GM12874 (cell line): ENCODE measurements around the gene CAV2.

Experiments
- TF ChIP-seq, protein P1 (sequence below): IDR thresholded peaks from 2 replicates; pipeline ENCODE4 v1.5.1; 2011; ENCODE audit warnings: low read depth, mild to moderate bottlenecking, control low read depth, low read length, moderate library complexity; ENCODE audit not compliant: insufficient read depth

The CAV2 gene

GRCh38 chr7:116532102-116532688, 32.7 kb downstream of the CAV2 start:
- TF ChIP-seq, protein P1, sequence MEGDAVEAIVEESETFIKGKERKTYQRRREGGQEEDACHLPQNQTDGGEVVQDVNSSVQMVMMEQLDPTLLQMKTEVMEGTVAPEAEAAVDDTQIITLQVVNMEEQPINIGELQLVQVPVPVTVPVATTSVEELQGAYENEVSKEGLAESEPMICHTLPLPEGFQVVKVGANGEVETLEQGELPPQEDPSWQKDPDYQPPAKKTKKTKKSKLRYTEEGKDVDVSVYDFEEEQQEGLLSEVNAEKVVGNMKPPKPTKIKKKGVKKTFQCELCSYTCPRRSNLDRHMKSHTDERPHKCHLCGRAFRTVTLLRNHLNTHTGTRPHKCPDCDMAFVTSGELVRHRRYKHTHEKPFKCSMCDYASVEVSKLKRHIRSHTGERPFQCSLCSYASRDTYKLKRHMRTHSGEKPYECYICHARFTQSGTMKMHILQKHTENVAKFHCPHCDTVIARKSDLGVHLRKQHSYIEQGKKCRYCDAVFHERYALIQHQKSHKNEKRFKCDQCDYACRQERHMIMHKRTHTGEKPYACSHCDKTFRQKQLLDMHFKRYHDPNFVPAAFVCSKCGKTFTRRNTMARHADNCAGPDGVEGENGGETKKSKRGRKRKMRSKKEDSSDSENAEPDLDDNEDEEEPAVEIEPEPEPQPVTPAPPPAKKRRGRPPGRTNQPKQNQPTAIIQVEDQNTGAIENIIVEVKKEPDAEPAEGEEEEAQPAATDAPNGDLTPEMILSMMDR: no peak

DNA sequence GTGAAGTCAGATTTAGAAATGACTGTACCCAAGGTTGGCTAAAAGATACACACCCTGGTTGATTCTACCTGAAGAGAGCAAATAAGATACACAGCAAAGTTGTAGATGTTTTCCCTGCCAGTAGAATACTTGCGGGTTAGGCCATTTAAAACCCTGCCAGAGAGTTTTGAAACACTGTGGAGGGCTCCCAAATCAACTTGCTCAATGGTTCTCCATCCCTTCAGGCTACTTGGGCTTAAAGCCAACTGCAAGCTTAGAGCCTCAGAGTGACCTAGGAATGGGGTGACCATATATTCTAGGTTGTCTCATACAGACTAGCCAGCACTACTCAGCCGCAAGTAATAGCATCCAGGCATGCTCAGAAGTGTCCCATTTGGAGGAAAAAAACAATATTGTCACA, 35.3 kb downstream of the CAV2 start:
- TF ChIP-seq, protein P1: no peak

DNA sequence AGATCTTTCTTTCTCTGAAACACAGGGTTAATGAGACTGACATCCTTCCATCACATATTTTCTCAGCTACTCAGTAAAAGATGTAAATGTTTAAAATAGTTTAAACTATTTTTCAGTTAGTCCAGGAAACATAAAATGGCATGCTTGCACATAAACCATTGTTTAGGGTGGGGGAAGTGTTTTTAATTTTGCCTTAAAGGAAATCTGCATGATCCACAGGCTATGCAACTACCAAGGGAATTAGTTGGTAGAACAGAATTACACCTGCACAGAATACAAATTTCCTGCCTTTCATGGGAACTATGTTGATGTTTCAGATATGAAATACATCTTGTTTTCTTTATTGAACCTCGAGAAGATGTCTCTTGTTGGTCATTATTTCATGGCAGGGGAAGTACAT, 35.9 kb downstream of the CAV2 start:
- TF ChIP-seq, protein P1: no peak

GRCh38 chr7:116538138-116538537, 38.6 kb downstream of the CAV2 start:
- TF ChIP-seq, protein P1: no peak

GRCh38 chr7:116539879-116540278, 40.3 kb downstream of the CAV2 start:
- TF ChIP-seq, protein P1: no peak

DNA sequence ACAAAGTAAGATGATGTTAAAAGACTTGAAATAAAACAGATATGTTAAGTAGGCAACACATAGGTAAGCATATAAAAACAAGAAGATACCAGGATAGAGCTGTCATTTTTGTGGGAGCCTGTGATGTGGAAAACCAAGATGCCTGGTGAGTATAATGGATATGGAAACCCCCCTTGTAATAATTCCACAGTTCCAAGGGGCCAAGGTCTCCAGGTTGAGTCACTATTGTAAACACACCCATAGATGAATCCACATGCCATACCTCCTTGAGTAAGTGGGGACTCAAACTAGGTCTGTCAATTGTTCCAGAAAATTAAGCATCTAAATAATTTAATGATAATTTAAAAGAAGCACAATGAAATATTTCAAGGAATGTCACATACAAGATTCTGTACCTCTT, 41.2 kb downstream of the CAV2 start:
- TF ChIP-seq, protein P1: no peak

DNA sequence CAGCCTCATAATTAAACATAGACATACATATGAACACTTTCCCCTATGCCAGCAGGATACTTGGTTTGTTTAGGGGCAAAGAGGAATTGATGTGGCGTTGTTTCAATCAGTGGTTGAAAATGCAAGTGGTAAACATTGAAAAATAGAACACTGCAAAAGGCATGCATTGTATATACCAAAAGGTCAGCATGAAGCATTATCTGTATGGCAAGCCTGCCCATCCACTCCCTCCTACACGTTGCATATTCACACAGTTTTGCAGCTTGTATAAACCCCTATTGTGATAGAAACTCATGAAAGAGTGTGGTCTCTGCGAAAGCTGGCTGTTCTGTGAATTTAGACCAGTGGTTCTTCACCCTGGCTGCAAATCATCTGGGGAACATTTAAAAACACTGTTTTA, 42.4 kb downstream of the CAV2 start:
- TF ChIP-seq, protein P1: no peak
